Activated CD8-positive, alpha-beta memory T cell treated with anti-CD3 and anti-CD28 coated beads, Interleukin-2, amount 10 ng/mL, durations not matched to agents 7 days and 5 days (primary cell): ENCODE results near the gene TENT4B. TPM values are rescaled to one million over a fixed set of nuclear protein-coding genes. Genes with fewer than 3 reads are reported as not detected.

Experiments
- ATAC-seq: fragments of 150-1000 bp; cut with Tn5 transposase; one replicate; pipeline ENCODE4 v1.10.0; 2021; ENCODE audit warnings: moderate library complexity
- CTCF ChIA-PET: fragments of 350-600 bp; sonication (Branson Sonifier 250); formaldehyde crosslinking; loops from one replicate; lab custom pipeline; 2021; ENCODE audit warnings: antibody characterized with exemption; lab: Charles Lee
- DNase-seq: peaks from one replicate; pipeline ENCODE4 v3.0.0-alpha.2; 2020
- H3K27ac Mint-ChIP-seq: one replicate; pipeline ENCODE4 v1.8.0; 2021; ENCODE audit warnings: mild to moderate bottlenecking, mixed read lengths
- H3K27me3 Mint-ChIP-seq: one replicate; pipeline ENCODE4 v1.8.0; 2021; ENCODE audit warnings: mixed read lengths
- H3K36me3 Mint-ChIP-seq: one replicate; pipeline ENCODE4 v1.8.0; 2021; ENCODE audit warnings: mild to moderate bottlenecking, mixed read lengths
- H3K4me1 Mint-ChIP-seq: one replicate; pipeline ENCODE4 v1.8.0; 2021; ENCODE audit warnings: mixed read lengths
- H3K4me3 Mint-ChIP-seq: one replicate; pipeline ENCODE4 v1.8.0; 2021; ENCODE audit warnings: mild to moderate bottlenecking, moderate library complexity, mixed read lengths
- H3K9me3 Mint-ChIP-seq: one replicate; pipeline ENCODE4 v1.8.0; 2022; ENCODE audit warnings: low read depth, mixed read lengths
- total RNA-seq, 2 experiments: library from RNA; stranded (reverse); gene quantifications; one replicate each; pipeline ENCODE4 v1.2.3, GENCODE V29; 2021

Gene TENT4B
- total RNA-seq, 2 experiments from 2014 or later = 18.5 to 19.7 TPM

GRCh38 chr16:50259334-50260205, 106.5 kb downstream of the TENT4B start:
- H3K27ac Mint-ChIP-seq = no peak overlapping the region
- H3K27me3 Mint-ChIP-seq = peaks cover 5% of the 10 kb centered on the region
- H3K4me1 Mint-ChIP-seq = peaks cover 31% of the 10 kb centered on the region
- no peak overlapping the region for H3K4me3 Mint-ChIP-seq
- H3K36me3 Mint-ChIP-seq = peaks cover 4% of the 10 kb centered on the region
- ATAC-seq (no peak), DNase-seq (peak; percentile 35)
- no peaks in the 10 kb centered on the region for H3K9me3 Mint-ChIP-seq
- CTCF ChIA-PET = interaction anchor here (1.0 to 1.8 kb wide), 3 partner anchors 12 to 234 kb away, joined by 3 to 6 read pairs (median 3); partner anchors contain the start of gene CNEP1R1

GRCh38 chr16:50260206-50261159, 107.4 kb downstream of the TENT4B start:
- peaks cover 5% of the 10 kb centered on the region for H3K27me3 Mint-ChIP-seq
- no peak overlapping the region for H3K4me3 Mint-ChIP-seq
- no peaks in the 10 kb centered on the region for H3K9me3 Mint-ChIP-seq
- CTCF ChIA-PET = interaction anchor here (1.0 to 1.3 kb wide), 4 partner anchors 13 to 50 kb away, joined by 3 to 5 read pairs (median 4); no protein-coding TSS in a partner anchor
- no peak overlapping the region for H3K27ac Mint-ChIP-seq
- DNase-seq (no peak), ATAC-seq (no peak)
- peaks cover 4% of the 10 kb centered on the region for H3K36me3 Mint-ChIP-seq
- peaks cover 40% of the 10 kb centered on the region for H3K4me1 Mint-ChIP-seq

GRCh38 chr16:50261160-50261706, 108.1 kb downstream of the TENT4B start:
- Mint-ChIP-seq H3K36me3 (peaks cover 4% of the 10 kb centered on the region), H3K9me3 (no peaks in the 10 kb centered on the region), H3K27me3 (peaks cover under 1% of the 10 kb centered on the region), H3K27ac (no peak overlapping the region), H3K4me1 (peaks cover 47% of the 10 kb centered on the region), H3K4me3 (no peak overlapping the region)
- CTCF ChIA-PET = interaction anchor here (1.0 to 1.3 kb wide), 3 partner anchors 13 to 51 kb away, joined by 3 to 5 read pairs (median 5); no protein-coding TSS in a partner anchor
- DNase-seq = no peak
- no peak for ATAC-seq

- H3K4me1 Mint-ChIP-seq = peaks cover 48% of the 10 kb centered on the region
- no peak overlapping the region for H3K4me3 Mint-ChIP-seq
- CTCF ChIA-PET = interaction anchor here (1.2 to 1.3 kb wide), 2 partner anchors 13 to 51 kb away, joined by 5 read pairs; no protein-coding TSS in a partner anchor
- no peaks in the 10 kb centered on the region for H3K27me3 Mint-ChIP-seq
- no peak overlapping the region for H3K27ac Mint-ChIP-seq
- ATAC-seq (no peak), DNase-seq (no peak)
- H3K9me3 Mint-ChIP-seq = no peaks in the 10 kb centered on the region
- H3K36me3 Mint-ChIP-seq = peaks cover 5% of the 10 kb centered on the region
Observed at GRCh38 chr16:50261707-50262235, 108.7 kb downstream of the TENT4B start.

- Mint-ChIP-seq H3K4me1 (peaks cover 54% of the 10 kb centered on the region), H3K36me3 (peaks cover 10% of the 10 kb centered on the region), H3K27ac (peak overlapping the region; percentile 99), H3K4me3 (no peak overlapping the region), H3K9me3 (no peaks in the 10 kb centered on the region), H3K27me3 (no peaks in the 10 kb centered on the region)
- DNase-seq (no peak), ATAC-seq (no peak)
- CTCF ChIA-PET = interaction anchor here (0.9 to 1.4 kb wide), 2 partner anchors 21 to 53 kb away, joined by 3 read pairs; no protein-coding TSS in a partner anchor
Observed at GRCh38 chr16:50263060-50263909, 110.2 kb downstream of the TENT4B start.

- peak; percentile 29 for ATAC-seq
- H3K4me1 Mint-ChIP-seq = peaks cover 62% of the 10 kb centered on the region
- no peaks in the 10 kb centered on the region for H3K27me3 Mint-ChIP-seq
- H3K27ac Mint-ChIP-seq = peak overlapping the region; percentile 99
- peak; percentile 72 for DNase-seq
- no peak overlapping the region for H3K4me3 Mint-ChIP-seq
- no peaks in the 10 kb centered on the region for H3K9me3 Mint-ChIP-seq
- CTCF ChIA-PET = interaction anchor here (0.7 to 3.7 kb wide), 8 partner anchors 10 to 482 kb away, joined by 3 to 27 read pairs (median 4); no protein-coding TSS in a partner anchor
- peaks cover 16% of the 10 kb centered on the region for H3K36me3 Mint-ChIP-seq
Observed at GRCh38 chr16:50263940-50264929, 111.1 kb downstream of the TENT4B start.

GRCh38 chr16:50265260-50265659, 112.2 kb downstream of the TENT4B start:
- Mint-ChIP-seq H3K4me3 (peak overlapping the region; percentile 34), H3K9me3 (no peaks in the 10 kb centered on the region), H3K27me3 (no peaks in the 10 kb centered on the region), H3K36me3 (peaks cover 18% of the 10 kb centered on the region), H3K4me1 (peaks cover 72% of the 10 kb centered on the region), H3K27ac (peak overlapping the region; percentile 99)
- DNase-seq = peak; percentile 57
- CTCF ChIA-PET = interaction anchor here (1.0 to 3.7 kb wide), 6 partner anchors 9 to 88 kb away, joined by 3 to 27 read pairs (median 9); no protein-coding TSS in a partner anchor
- no peak for ATAC-seq

GRCh38 chr16:50265716-50266336, 112.7 kb downstream of the TENT4B start:
- peak overlapping the region; percentile 99 for H3K27ac Mint-ChIP-seq
- H3K4me1 Mint-ChIP-seq = peaks cover 77% of the 10 kb centered on the region
- peaks cover 15% of the 10 kb centered on the region for H3K36me3 Mint-ChIP-seq
- H3K9me3 Mint-ChIP-seq = no peaks in the 10 kb centered on the region
- DNase-seq = no peak
- no peaks in the 10 kb centered on the region for H3K27me3 Mint-ChIP-seq
- peak overlapping the region; percentile 97 for H3K4me3 Mint-ChIP-seq
- CTCF ChIA-PET = interaction anchor here (1.0 to 3.7 kb wide), 9 partner anchors 9 to 88 kb away, joined by 3 to 27 read pairs (median 7); no protein-coding TSS in a partner anchor
- peak; percentile 4 for ATAC-seq

- Mint-ChIP-seq H3K9me3 (no peaks in the 10 kb centered on the region), H3K27me3 (no peaks in the 10 kb centered on the region), H3K27ac (peak within 1 kb of the TSS; percentile 99), H3K4me1 (peaks cover 80% of the 10 kb centered on the region), H3K4me3 (peak within 1 kb of the TSS; percentile 97), H3K36me3 (peaks cover 18% of the 10 kb centered on the region)
- peak; percentile 93 for DNase-seq
- ATAC-seq = peak; percentile 85
- CTCF ChIA-PET = interaction anchor here (1.0 to 3.7 kb wide), 8 partner anchors 8 to 87 kb away, joined by 3 to 27 read pairs (median 8); no protein-coding TSS in a partner anchor
Observed at GRCh38 chr16:50266337-50267091, 113.4 kb downstream of the TENT4B start, which contains the start of gene ADCY7. Gene ADCY7, plus strand, starts transcription at chr16:50266551. Its CDS starts 21,629 bp downstream, at chr16:50288180.
